Hepatocyte (in vitro differentiated cells): ENCODE results near the gene DMRT1. TPM values are rescaled to one million over a fixed set of nuclear protein-coding genes. Genes with fewer than 3 reads are reported as not detected.

Experiments used
- DNase-seq: peaks from one replicate; pipeline ENCODE4 v3.0.0-alpha.2; 2016; ENCODE audit warnings: low spot score
- H2AFZ ChIP-seq: fragments of 200-600 bp; sonication (generic); 2 replicates; pipeline ENCODE4 v1.6.0; 2016; ENCODE audit warnings: antibody characterized with exemption, mild to moderate bottlenecking
- H3K27ac ChIP-seq: fragments of 200-600 bp; sonication (generic); 2 replicates; pipeline ENCODE4 v1.5.1; 2016; ENCODE audit warnings: mild to moderate bottlenecking
- H3K27me3 ChIP-seq: fragments of 200-600 bp; sonication (generic); 2 replicates; pipeline ENCODE4 v1.6.1; 2016
- H3K36me3 ChIP-seq: fragments of 200-600 bp; sonication (generic); replicated peaks from 2 replicates; pipeline ENCODE4 v1.5.1; 2016; ENCODE audit warnings: low read depth; ENCODE audit not compliant: insufficient read depth
- H3K4me1 ChIP-seq: fragments of 200-600 bp; sonication (generic); 2 replicates; pipeline ENCODE4 v1.5.1; 2016; ENCODE audit warnings: mild to moderate bottlenecking, moderate library complexity; ENCODE audit not compliant: insufficient read depth
- H3K4me2 ChIP-seq: fragments of 200-600 bp; sonication (generic); 2 replicates; pipeline ENCODE4 v1.6.0; 2016
- H3K4me3 ChIP-seq: fragments of 200-600 bp; sonication (generic); 2 replicates; pipeline ENCODE4 v1.5.1; 2016; ENCODE audit warnings: mild to moderate bottlenecking
- H3K79me2 ChIP-seq: fragments of 200-600 bp; sonication (generic); 2 replicates; pipeline ENCODE4 v1.6.0; 2017; ENCODE audit warnings: mild to moderate bottlenecking
- H3K9me2 ChIP-seq: fragments of 200-600 bp; sonication (generic); replicated peaks from 2 replicates; pipeline ENCODE4 v1.6.0; 2017; ENCODE audit warnings: mild to moderate bottlenecking; ENCODE audit not compliant: insufficient read depth
- H3K9me3 ChIP-seq: fragments of 200-600 bp; sonication (generic); 2 replicates; pipeline ENCODE4 v1.5.1; 2016; ENCODE audit warnings: low read depth, mild to moderate bottlenecking
- H4K20me1 ChIP-seq: fragments of 200-600 bp; sonication (generic); 2 replicates; pipeline ENCODE4 v1.6.0; 2016; ENCODE audit warnings: mild to moderate bottlenecking; ENCODE audit not compliant: insufficient read depth, poor library complexity, severe bottlenecking
- EZH2 ChIP-seq: fragments of 200-600 bp; sonication (generic); IDR thresholded peaks from 2 replicates; pipeline ENCODE4 v1.6.1; 2016; ENCODE audit warnings: antibody characterized with exemption, mild to moderate bottlenecking, borderline replicate concordance
- EZH2phosphoT487 ChIP-seq: fragments of 200-600 bp; sonication (generic); IDR thresholded peaks from one replicate; pipeline ENCODE4 v1.6.1; 2018; ENCODE audit warnings: antibody characterized with exemption, mild to moderate bottlenecking, low read depth, moderate library complexity; ENCODE audit not compliant: unreplicated experiment, severe bottlenecking
- WGBS: methylation state at CpG from one replicate; pipeline ENCODE4 v1.1.6; 2016; ENCODE audit warnings: low lambda C conversion rate; ENCODE audit errors: missing lambda C conversion rate; 5-methylcytosine and 5-hydroxymethylcytosine counted together
- polyA plus RNA-seq: library from polyadenylated mRNA; unstranded; fragments of >200 nt; fragmentation: Nextera tagmentation; extraction: Ambion mirVana; gene quantifications from 2 replicates; pipeline ENCODE4 v1.2.1, GENCODE V29; 2016
- total RNA-seq: library from RNA; depleted of rRNA; stranded (reverse); fragments of >200 nt; gene quantifications from 2 replicates; pipeline ENCODE4 v1.2.3, GENCODE V29; 2014
- TF ChIP-seq, protein P1 (sequence below): fragments of 200-600 bp; sonication (generic); IDR thresholded peaks from 2 replicates; pipeline ENCODE4 v1.5.1; 2016; ENCODE audit warnings: antibody characterized with exemption, mild to moderate bottlenecking; ENCODE audit not compliant: poor library complexity

DMRT1 gene
- total and polyA plus RNA-seq, 2 experiments from 2014 or later: not detected

DNA sequence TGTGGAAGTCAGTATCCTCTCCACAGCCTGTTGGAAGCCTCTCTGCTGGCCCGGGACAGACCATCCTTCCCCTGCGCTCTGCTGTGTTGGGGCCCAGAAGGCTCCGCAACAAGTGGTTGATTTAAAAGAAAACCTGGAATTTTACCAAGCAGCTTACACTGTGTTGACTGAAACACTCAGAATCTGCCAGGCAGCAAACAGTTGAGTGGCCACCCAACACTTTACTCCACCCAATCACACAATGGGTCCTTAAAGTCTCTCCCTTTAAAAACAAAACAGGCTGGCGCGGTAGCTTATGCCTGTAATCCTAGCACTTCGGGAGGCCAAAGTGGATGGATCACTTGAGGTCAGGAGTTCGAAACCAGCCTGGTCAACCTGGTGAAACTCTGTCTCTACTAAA, 107.0 kb downstream of the DMRT1 start:
- Histone ChIP-seq H4K20me1 (no peaks in the 10 kb centered on the region), H3K36me3 (no peaks in the 10 kb centered on the region), H3K27ac (no peak overlapping the region), H3K27me3 (peaks cover 24% of the 10 kb centered on the region), H3K4me3 (no peak overlapping the region), H3K9me2 (no peaks in the 10 kb centered on the region), H3K4me1 (no peaks in the 10 kb centered on the region), H2AFZ (no peak overlapping the region), H3K9me3 (no peaks in the 10 kb centered on the region), H3K79me2 (no peaks in the 10 kb centered on the region), H3K4me2 (no peak overlapping the region)
- DNase-seq: no peak
- TF ChIP-seq, protein P1, sequence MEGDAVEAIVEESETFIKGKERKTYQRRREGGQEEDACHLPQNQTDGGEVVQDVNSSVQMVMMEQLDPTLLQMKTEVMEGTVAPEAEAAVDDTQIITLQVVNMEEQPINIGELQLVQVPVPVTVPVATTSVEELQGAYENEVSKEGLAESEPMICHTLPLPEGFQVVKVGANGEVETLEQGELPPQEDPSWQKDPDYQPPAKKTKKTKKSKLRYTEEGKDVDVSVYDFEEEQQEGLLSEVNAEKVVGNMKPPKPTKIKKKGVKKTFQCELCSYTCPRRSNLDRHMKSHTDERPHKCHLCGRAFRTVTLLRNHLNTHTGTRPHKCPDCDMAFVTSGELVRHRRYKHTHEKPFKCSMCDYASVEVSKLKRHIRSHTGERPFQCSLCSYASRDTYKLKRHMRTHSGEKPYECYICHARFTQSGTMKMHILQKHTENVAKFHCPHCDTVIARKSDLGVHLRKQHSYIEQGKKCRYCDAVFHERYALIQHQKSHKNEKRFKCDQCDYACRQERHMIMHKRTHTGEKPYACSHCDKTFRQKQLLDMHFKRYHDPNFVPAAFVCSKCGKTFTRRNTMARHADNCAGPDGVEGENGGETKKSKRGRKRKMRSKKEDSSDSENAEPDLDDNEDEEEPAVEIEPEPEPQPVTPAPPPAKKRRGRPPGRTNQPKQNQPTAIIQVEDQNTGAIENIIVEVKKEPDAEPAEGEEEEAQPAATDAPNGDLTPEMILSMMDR: no peak
- no peak for TF ChIP-seq EZH2phosphoT487
- TF ChIP-seq EZH2: no peak
- WGBS: 85% methylated on average over 7 of the region's 7 CpGs

DNA sequence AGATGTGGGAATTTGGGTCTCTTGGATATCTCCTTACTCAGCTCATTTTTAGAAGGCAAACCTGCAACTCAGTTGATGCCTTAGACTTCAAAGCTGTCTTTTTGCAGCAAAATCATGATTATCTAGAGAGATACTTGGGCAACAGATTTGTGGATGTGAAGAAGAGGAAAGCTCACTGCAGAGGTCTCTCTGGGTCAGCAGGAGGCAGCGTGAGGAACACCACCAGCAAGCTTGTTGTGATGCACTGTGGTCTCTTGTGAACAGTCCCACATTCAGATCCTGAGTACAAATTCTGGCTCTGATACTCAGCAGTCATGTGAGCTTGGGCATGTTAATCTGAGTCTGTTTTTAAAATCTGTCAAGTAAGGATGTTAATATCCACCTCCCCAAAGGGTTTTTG, 108.6 kb downstream of the DMRT1 start:
- H4K20me1 ChIP-seq: no peaks in the 10 kb centered on the region
- no peak for DNase-seq
- no peak overlapping the region for H2AFZ ChIP-seq
- no peak for TF ChIP-seq EZH2
- no peak for TF ChIP-seq EZH2phosphoT487
- TF ChIP-seq, protein P1: no peak
- H3K9me2 ChIP-seq: no peaks in the 10 kb centered on the region
- no peak overlapping the region for H3K27ac ChIP-seq
- peaks cover 27% of the 10 kb centered on the region for H3K27me3 ChIP-seq
- WGBS: 52% methylated on average over 1 of the region's 1 CpG
- no peaks in the 10 kb centered on the region for H3K9me3 ChIP-seq
- H3K4me1 ChIP-seq: no peaks in the 10 kb centered on the region
- no peaks in the 10 kb centered on the region for H3K36me3 ChIP-seq
- H3K4me3 ChIP-seq: no peak overlapping the region
- H3K4me2 ChIP-seq: no peak overlapping the region
- H3K79me2 ChIP-seq: no peaks in the 10 kb centered on the region

DNA sequence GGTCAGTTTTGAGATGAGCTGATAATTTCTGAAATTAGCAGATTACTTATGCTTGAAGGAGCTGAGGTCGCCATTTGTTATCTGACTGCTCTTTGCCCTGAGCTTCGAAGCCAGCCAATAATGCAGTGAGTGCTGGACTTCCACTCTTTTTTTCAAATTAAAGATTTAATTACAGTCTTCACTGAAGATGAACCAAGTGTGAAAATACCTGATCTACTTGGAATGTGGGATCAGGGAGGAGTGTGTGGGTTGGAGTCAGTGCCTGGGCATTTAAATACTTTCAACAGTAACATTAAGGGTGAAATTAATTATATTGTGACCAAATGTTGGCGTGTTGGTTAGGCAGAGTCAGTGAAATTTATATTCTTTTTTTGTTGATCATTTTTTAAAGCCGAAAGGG, 111.0 kb downstream of the DMRT1 start:
- 76% methylated on average over 4 of the region's 4 CpGs for WGBS
- H3K27ac ChIP-seq: no peak overlapping the region
- H3K79me2 ChIP-seq: no peaks in the 10 kb centered on the region
- no peaks in the 10 kb centered on the region for H3K9me3 ChIP-seq
- TF ChIP-seq, protein P1: no peak
- TF ChIP-seq EZH2 (no peak), EZH2phosphoT487 (no peak)
- H2AFZ ChIP-seq: no peak overlapping the region
- peaks cover 27% of the 10 kb centered on the region for H3K27me3 ChIP-seq
- H3K9me2 ChIP-seq: no peaks in the 10 kb centered on the region
- no peaks in the 10 kb centered on the region for H3K4me1 ChIP-seq
- DNase-seq: no peak
- H4K20me1 ChIP-seq: no peaks in the 10 kb centered on the region
- H3K36me3 ChIP-seq: no peaks in the 10 kb centered on the region
- no peak overlapping the region for H3K4me3 ChIP-seq
- H3K4me2 ChIP-seq: no peak overlapping the region

DNA sequence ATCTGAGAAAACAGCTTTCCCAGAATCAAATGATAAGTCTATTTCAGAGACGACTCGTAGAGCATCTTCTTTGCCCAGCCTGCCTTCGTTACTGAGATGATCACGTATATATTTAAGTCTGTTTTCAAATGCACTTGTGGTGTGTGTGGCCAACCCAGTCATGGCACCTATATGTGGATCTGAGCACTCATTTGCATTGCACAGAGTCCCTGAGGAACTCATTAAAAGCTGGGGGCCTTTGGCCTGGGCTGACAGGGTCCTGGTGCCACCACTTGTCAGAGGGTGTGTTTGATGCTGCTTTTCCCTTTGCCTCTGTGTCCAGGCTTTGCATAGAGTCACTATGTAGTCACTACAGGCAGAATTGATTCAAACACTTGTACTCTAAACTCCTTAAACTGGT, 117.6 kb downstream of the DMRT1 start:
- Histone ChIP-seq H3K79me2 (no peaks in the 10 kb centered on the region), H2AFZ (no peak overlapping the region), H3K36me3 (no peaks in the 10 kb centered on the region), H3K4me2 (no peak overlapping the region), H3K9me2 (no peaks in the 10 kb centered on the region), H3K27me3 (peaks cover 54% of the 10 kb centered on the region), H3K27ac (no peak overlapping the region), H3K4me1 (no peaks in the 10 kb centered on the region), H3K4me3 (no peak overlapping the region), H4K20me1 (no peaks in the 10 kb centered on the region), H3K9me3 (no peaks in the 10 kb centered on the region)
- WGBS: 91% methylated on average over 4 of the region's 4 CpGs
- DNase-seq: no peak
- TF ChIP-seq, protein P1: no peak
- no peak for TF ChIP-seq EZH2
